Mesenchymal stem cell (in vitro differentiated cells and primary cell): ENCODE measurements around the gene USP24.

Experiments used
- DNase-seq: peaks from one replicate; pipeline ENCODE4 v3.0.0-alpha.2; 2013
- H2AFZ ChIP-seq: one replicate; pipeline ENCODE4 v1.6.1; 2013; ENCODE audit warnings: low read depth, mild to moderate bottlenecking, control low read depth, inconsistent platforms, low read length, moderate library complexity
- H2AK5ac ChIP-seq: 2 replicates; pipeline ENCODE4 v1.6.1; 2013; ENCODE audit warnings: low read length, moderate library complexity, mild to moderate bottlenecking, inconsistent platforms; ENCODE audit not compliant: severe bottlenecking
- H2BK120ac ChIP-seq: one replicate; pipeline ENCODE4 v1.6.1; 2013; ENCODE audit warnings: low read depth, mild to moderate bottlenecking, inconsistent platforms, low read length, moderate library complexity
- H2BK12ac ChIP-seq, 2 experiments: one replicate each; pipeline ENCODE4 v1.6.1; 2013; ENCODE audit warnings: inconsistent platforms in 2 of 2, low read length in 2 of 2, mild to moderate bottlenecking in 2 of 2, moderate library complexity in 2 of 2, control low read depth in 1 of 2
- H2BK15ac ChIP-seq: one replicate; pipeline ENCODE4 v1.6.1; 2013; ENCODE audit warnings: mild to moderate bottlenecking, low read depth, inconsistent platforms; ENCODE audit not compliant: poor library complexity, severe bottlenecking
- H2BK5ac ChIP-seq: 2 replicates; pipeline ENCODE4 v1.6.1; 2013; ENCODE audit warnings: low read depth, mild to moderate bottlenecking, low read length, control low read depth, inconsistent platforms; ENCODE audit not compliant: poor library complexity, severe bottlenecking
- H3K14ac ChIP-seq, 2 experiments: one replicate each; pipeline ENCODE4 v1.6.1; 2013; ENCODE audit warnings: inconsistent platforms in 2 of 2, low read length in 2 of 2, control low read depth in 1 of 2, mild to moderate bottlenecking in 1 of 2, moderate library complexity in 1 of 2
- H3K18ac ChIP-seq, 2 experiments: one replicate each; pipeline ENCODE4 v1.6.1; 2013; ENCODE audit warnings: inconsistent platforms in 2 of 2, low read length in 2 of 2, control low read depth in 1 of 2, low read depth in 1 of 2, mild to moderate bottlenecking in 1 of 2
- H3K23ac ChIP-seq, 2 experiments: one replicate each; pipeline ENCODE4 v1.6.1; 2013; ENCODE audit warnings: inconsistent platforms in 2 of 2, low read length in 2 of 2, mild to moderate bottlenecking in 2 of 2, moderate library complexity in 2 of 2, control low read depth in 1 of 2
- H3K27ac ChIP-seq: 2 replicates; pipeline ENCODE4 v1.5.1; 2013; ENCODE audit warnings: mild to moderate bottlenecking, moderate library complexity, low read length, control low read depth, inconsistent platforms; ENCODE audit not compliant: poor library complexity, severe bottlenecking
- H3K27me3 ChIP-seq, 2 experiments: 2 replicates each; pipeline versions ENCODE4 v1.6.1 to v1.7.0; 2013; ENCODE audit warnings: low read length in 2 of 2, mild to moderate bottlenecking in 2 of 2, moderate library complexity in 2 of 2, control low read depth in 1 of 2, inconsistent platforms in 1 of 2; ENCODE audit not compliant: control insufficient read depth in 1 of 2, insufficient read depth in 1 of 2
- H3K36me3 ChIP-seq, 2 experiments: 2 replicates each; pipeline versions ENCODE4 v1.6.1 to v1.7.0; 2013; ENCODE audit warnings: low read length in 2 of 2, control low read depth in 1 of 2, inconsistent platforms in 1 of 2, low read depth in 1 of 2, mild to moderate bottlenecking in 1 of 2; ENCODE audit not compliant: insufficient read depth in 2 of 2, control insufficient read depth in 1 of 2
- H3K4ac ChIP-seq, 2 experiments: one replicate each; pipeline ENCODE4 v1.6.1; 2013; ENCODE audit warnings: inconsistent platforms in 2 of 2, low read length in 2 of 2, mild to moderate bottlenecking in 2 of 2, moderate library complexity in 2 of 2, control low read depth in 1 of 2, low read depth in 1 of 2
- H3K4me1 ChIP-seq: 2 replicates; pipeline ENCODE4 v1.6.1; 2013; ENCODE audit warnings: low read depth, low read length, control low read depth; ENCODE audit not compliant: control insufficient read depth, insufficient read depth
- H3K4me2 ChIP-seq: 2 replicates; pipeline ENCODE4 v1.6.1; 2013; ENCODE audit warnings: low read length, mild to moderate bottlenecking, inconsistent platforms; ENCODE audit not compliant: poor library complexity, severe bottlenecking
- H3K4me3 ChIP-seq, 2 experiments: 2 replicates each; pipeline versions ENCODE4 v1.5.1 to v1.7.0; 2013; ENCODE audit warnings: low read length in 2 of 2, mild to moderate bottlenecking in 2 of 2, control low read depth in 1 of 2, low read depth in 1 of 2; ENCODE audit not compliant: insufficient read depth in 1 of 2
- H3K79me1 ChIP-seq: replicated peaks from 2 replicates; pipeline ENCODE4 v1.6.1; 2013; ENCODE audit warnings: mild to moderate bottlenecking, control low read depth, low read length, inconsistent platforms; ENCODE audit not compliant: poor library complexity, severe bottlenecking
- H3K9ac ChIP-seq: 2 replicates; pipeline ENCODE4 v1.7.0; 2013; ENCODE audit warnings: mild to moderate bottlenecking, low read length, moderate library complexity
- H3K9me3 ChIP-seq: 2 replicates; pipeline ENCODE4 v1.7.0; 2013; ENCODE audit warnings: mild to moderate bottlenecking, low read length; ENCODE audit not compliant: control insufficient read depth
- H4K8ac ChIP-seq: one replicate; pipeline ENCODE4 v1.6.1; 2013; ENCODE audit warnings: inconsistent platforms, mild to moderate bottlenecking, low read length, moderate library complexity
- H4K91ac ChIP-seq: one replicate; pipeline ENCODE4 v1.6.1; 2013; ENCODE audit warnings: mild to moderate bottlenecking, low read length, inconsistent platforms
- WGBS: methylation state at CpG from one replicate; pipeline ENCODE4 v1.1.7; 2013; ENCODE audit warnings: mixed read lengths; 5-methylcytosine and 5-hydroxymethylcytosine counted together

The USP24 gene

DNA sequence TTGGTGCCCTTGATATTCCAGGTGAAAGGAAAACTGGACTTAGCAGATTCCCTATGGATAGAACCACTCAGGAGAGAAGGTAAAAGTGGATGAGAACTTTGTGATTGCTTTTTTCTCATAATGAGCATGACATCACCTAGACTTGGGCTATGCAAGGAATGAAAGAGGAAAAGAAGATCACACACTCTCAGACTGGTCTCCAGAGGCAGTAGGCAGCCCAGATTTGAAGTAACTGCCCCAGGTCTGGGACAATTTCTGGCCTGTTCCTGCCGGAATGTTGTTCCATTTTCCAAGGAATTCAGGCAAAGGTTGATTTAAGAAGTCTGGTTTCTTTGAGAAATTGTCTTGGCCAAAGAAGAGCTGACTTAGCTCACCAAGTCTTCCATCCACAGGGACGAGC is 31.7 kb upstream of the USP24 start:
- Histone ChIP-seq H2AFZ (no peak overlapping the region), H4K91ac (no peak overlapping the region), H3K79me1 (no peaks in the 10 kb centered on the region), H3K23ac (no peak overlapping the region), H2BK5ac (no peak overlapping the region), H3K4me2 (no peak overlapping the region), H3K27me3 (no peaks in the 10 kb centered on the region), H3K4ac (no peak overlapping the region), H3K36me3 (no peaks in the 10 kb centered on the region), H3K9me3 (no peaks in the 10 kb centered on the region), H3K4me1 (no peaks in the 10 kb centered on the region), H4K8ac (no peak overlapping the region), H3K4me3 (no peak overlapping the region), H3K9ac (no peak overlapping the region), H3K14ac (no peak overlapping the region), H2BK15ac (no peak overlapping the region), H3K27ac (no peak overlapping the region), H2AK5ac (no peak overlapping the region), H2BK12ac (no peak overlapping the region), H3K18ac (no peak overlapping the region), H2BK120ac (no peak overlapping the region)
- no peak for DNase-seq
- 100% methylated on average over 2 of the region's 2 CpGs for WGBS

DNA sequence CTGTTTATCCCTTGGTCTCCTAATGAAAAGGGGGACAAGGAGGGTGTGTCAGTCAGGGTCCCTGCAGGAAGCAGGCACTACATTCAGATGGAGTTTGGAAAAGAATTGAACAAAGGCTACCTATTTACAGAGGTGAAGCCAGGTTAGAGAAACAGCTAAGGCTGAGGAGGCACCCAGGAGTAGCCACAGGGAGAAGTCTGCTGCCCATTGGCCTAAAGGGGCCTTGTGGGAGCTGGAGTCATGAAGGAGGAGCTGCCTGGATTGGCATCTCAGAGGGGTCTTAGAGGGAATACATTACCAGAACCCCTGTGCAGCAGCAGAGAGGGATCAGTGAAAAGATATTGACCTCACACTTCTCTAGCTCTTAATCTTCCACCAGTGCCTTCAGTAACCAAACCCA is 31.2 kb upstream of the USP24 start:
- peak overlapping the region; percentile 29 for H2BK120ac ChIP-seq
- no peak overlapping the region for H2BK15ac ChIP-seq
- no peak overlapping the region for H2BK12ac ChIP-seq
- peak overlapping the region in 1 of 2 experiments; percentile 47 for H3K18ac ChIP-seq
- H3K14ac ChIP-seq = no peak overlapping the region
- H3K79me1 ChIP-seq = no peaks in the 10 kb centered on the region
- no peak overlapping the region for H4K91ac ChIP-seq
- H3K4me2 ChIP-seq = no peak overlapping the region
- no peak overlapping the region for H3K9ac ChIP-seq
- H3K4ac ChIP-seq = no peak overlapping the region
- H3K9me3 ChIP-seq = no peaks in the 10 kb centered on the region
- no peak overlapping the region for H2AK5ac ChIP-seq
- no peak overlapping the region for H2BK5ac ChIP-seq
- DNase-seq = no peak
- no peak overlapping the region for H3K23ac ChIP-seq
- H3K4me1 ChIP-seq = no peaks in the 10 kb centered on the region
- H3K27me3 ChIP-seq = no peaks in the 10 kb centered on the region
- no peaks in the 10 kb centered on the region for H3K36me3 ChIP-seq
- H3K27ac ChIP-seq = no peak overlapping the region
- no peak overlapping the region for H3K4me3 ChIP-seq
- no peak overlapping the region for H2AFZ ChIP-seq
- H4K8ac ChIP-seq = no peak overlapping the region

DNA sequence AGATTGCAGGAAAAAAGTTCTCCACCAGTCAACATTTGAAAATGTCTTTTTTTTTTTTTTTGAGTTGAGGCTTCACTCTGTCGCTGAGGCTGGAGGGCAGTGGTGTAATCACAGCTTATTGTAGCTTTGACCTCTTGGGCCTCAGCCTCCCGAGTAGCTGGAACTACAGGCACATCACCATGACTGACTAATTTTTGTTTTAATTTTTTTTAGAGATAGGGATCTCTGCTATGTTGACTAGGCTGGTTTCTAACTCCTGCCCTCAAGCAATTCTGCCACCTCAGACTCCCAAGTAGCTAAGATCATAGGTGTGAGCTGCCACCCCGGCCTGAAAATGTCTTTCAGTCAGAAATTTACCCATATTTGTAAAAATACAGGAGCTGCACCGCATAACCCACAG is 30.6 kb upstream of the USP24 start:
- Histone ChIP-seq H3K14ac (no peak overlapping the region), H2BK120ac (no peak overlapping the region), H2AFZ (no peak overlapping the region), H3K4me1 (no peaks in the 10 kb centered on the region), H3K18ac (no peak overlapping the region), H2BK12ac (no peak overlapping the region), H3K36me3 (no peaks in the 10 kb centered on the region), H3K27ac (no peak overlapping the region), H3K79me1 (no peaks in the 10 kb centered on the region), H2BK15ac (no peak overlapping the region), H2BK5ac (no peak overlapping the region), H3K9me3 (no peaks in the 10 kb centered on the region), H3K4ac (no peak overlapping the region), H3K4me2 (no peak overlapping the region), H3K23ac (no peak overlapping the region), H2AK5ac (no peak overlapping the region), H4K8ac (no peak overlapping the region), H3K9ac (no peak overlapping the region), H4K91ac (no peak overlapping the region), H3K27me3 (no peaks in the 10 kb centered on the region), H3K4me3 (no peak overlapping the region)
- DNase-seq = peak; percentile 49
- WGBS = 88% methylated on average over 1 of the region's 4 CpGs

GRCh38 chr1:55244476-55245099 is 29.4 kb upstream of the USP24 start:
- no peak overlapping the region for H2BK12ac ChIP-seq
- H3K4me3 ChIP-seq = no peak overlapping the region
- no peak overlapping the region for H4K91ac ChIP-seq
- no peak overlapping the region for H2AFZ ChIP-seq
- H2BK120ac ChIP-seq = no peak overlapping the region
- H3K9me3 ChIP-seq = no peaks in the 10 kb centered on the region
- H3K27me3 ChIP-seq = no peaks in the 10 kb centered on the region
- no peak overlapping the region for H3K14ac ChIP-seq
- H2BK5ac ChIP-seq = no peak overlapping the region
- no peaks in the 10 kb centered on the region for H3K79me1 ChIP-seq
- H3K36me3 ChIP-seq = no peaks in the 10 kb centered on the region
- H2AK5ac ChIP-seq = no peak overlapping the region
- DNase-seq = peak; percentile 53
- no peak overlapping the region for H2BK15ac ChIP-seq
- no peak overlapping the region for H3K23ac ChIP-seq
- no peaks in the 10 kb centered on the region for H3K4me1 ChIP-seq
- no peak overlapping the region for H3K4me2 ChIP-seq
- H3K9ac ChIP-seq = no peak overlapping the region
- H3K4ac ChIP-seq = no peak overlapping the region
- no peak overlapping the region for H4K8ac ChIP-seq
- WGBS = 88% methylated on average over 6 of the region's 6 CpGs
- no peak overlapping the region for H3K18ac ChIP-seq
- no peak overlapping the region for H3K27ac ChIP-seq
